ENCODE data around the gene SEPTIN6. TPM values are rescaled to one million over a fixed set of nuclear protein-coding genes. Genes with fewer than 3 reads are reported as not detected.
A peak's percentile ranks its signal among the peaks of the same experiment; 100 is the strongest.
"Not testable (repeated sequence)": the region's sequence is repeated elsewhere in the genome, so short reads cannot be mapped to it uniquely, and the experiment has no call there.

The SEPTIN6 gene
- total RNA-seq, 2 donors from 2014 or later, result 171 to 204 TPM

DNA sequence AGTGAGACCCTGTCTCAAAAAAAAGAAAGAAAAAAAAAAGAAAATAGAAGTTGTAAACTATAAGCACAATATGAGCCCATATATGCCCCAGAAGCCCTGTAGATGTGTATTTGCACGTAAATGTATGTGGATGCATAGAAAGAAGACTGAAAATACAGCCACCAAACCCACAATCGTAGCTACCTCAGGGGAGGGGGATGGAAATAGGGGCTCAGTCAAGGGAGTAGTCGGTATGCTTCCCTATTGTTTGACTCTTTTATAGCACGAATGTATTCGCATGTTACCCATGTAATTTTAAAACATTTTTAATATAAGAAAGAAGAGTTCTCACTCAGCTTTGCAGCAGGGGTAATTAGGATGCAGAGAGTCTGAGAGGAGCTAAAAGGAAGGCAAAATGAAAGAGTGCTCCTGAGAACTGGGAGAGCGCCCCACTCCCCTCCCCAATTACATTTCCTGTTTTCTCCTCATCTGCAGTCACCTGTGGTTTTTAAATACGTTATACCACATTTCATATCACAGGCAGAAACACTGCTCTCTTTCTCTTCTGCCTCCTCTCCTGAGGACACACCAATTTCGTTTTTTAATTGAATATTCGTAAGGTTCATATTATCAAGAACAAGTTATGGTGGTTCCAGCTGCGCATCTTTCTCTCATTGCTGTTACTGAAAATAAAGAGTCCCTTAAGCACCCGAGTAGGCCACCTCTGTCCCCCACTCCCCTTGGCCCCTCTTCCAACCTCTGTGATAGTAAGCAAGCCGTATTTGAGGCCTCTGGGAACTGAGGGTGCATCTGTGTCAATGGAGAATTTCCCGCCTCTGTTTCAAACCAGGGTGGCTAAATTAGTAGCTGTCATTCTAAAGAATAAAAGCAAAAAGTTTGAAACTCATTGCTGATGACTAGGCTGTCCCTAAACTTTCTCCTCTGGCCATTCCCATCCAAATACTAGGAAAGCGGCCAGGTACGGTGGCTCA lies 10.7 kb downstream of the SEPTIN6 start:
- H3K9me3 Mint-ChIP-seq, result no peaks in the 10 kb centered on the region
- H3K27ac Mint-ChIP-seq, result peak overlapping the region; percentile 90
- H3K4me1 Mint-ChIP-seq, result peaks cover 15% of the 10 kb centered on the region
- peak; percentile 51 for ATAC-seq (replicated peaks)
- no peaks in the 10 kb centered on the region for H3K27me3 Mint-ChIP-seq
- peaks cover 75% of the 10 kb centered on the region for H3K36me3 Mint-ChIP-seq (ENCODE audit: low read depth)
- H3K4me3 Mint-ChIP-seq, result peak overlapping the region; percentile 88

DNA sequence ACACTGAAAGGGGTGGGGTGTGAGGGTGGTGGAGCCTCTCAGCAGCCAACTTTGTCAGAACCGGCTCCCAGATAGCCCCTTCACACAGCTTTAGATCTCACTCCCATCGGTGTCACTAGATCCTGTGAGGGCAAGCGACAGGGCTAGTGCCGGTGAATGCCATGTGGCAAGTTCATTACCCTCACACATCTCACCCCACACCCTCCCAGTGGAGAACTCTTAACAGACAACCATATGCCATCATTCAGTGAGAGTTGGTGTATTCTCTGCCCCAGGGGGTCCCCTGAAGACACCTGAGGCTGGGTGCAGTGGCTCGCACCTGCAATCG lies 15.3 kb downstream of the SEPTIN6 start:
- H3K4me1 Mint-ChIP-seq, result peaks cover 16% of the 10 kb centered on the region
- H3K27me3 Mint-ChIP-seq, result no peaks in the 10 kb centered on the region
- H3K27ac Mint-ChIP-seq, result peak overlapping the region; percentile 84
- H3K9me3 Mint-ChIP-seq, result no peaks in the 10 kb centered on the region
- no peak for ATAC-seq (replicated peaks)
- peak overlapping the region; percentile 88 for H3K4me3 Mint-ChIP-seq
- peaks cover 68% of the 10 kb centered on the region for H3K36me3 Mint-ChIP-seq (ENCODE audit: low read depth)

- H3K9me3 Mint-ChIP-seq, result no peaks in the 10 kb centered on the region
- ATAC-seq (replicated peaks), result no peak
- peaks cover 73% of the 10 kb centered on the region for H3K36me3 Mint-ChIP-seq (ENCODE audit: low read depth)
- H3K4me3 Mint-ChIP-seq, result peak overlapping the region; percentile 88
- peaks cover 16% of the 10 kb centered on the region for H3K4me1 Mint-ChIP-seq
- H3K27ac Mint-ChIP-seq, result peak overlapping the region; percentile 84
- H3K27me3 Mint-ChIP-seq, result no peaks in the 10 kb centered on the region
These were observed 15.9 kb downstream of the SEPTIN6 start for GRCh38 chrX:119676949-119677653.

DNA sequence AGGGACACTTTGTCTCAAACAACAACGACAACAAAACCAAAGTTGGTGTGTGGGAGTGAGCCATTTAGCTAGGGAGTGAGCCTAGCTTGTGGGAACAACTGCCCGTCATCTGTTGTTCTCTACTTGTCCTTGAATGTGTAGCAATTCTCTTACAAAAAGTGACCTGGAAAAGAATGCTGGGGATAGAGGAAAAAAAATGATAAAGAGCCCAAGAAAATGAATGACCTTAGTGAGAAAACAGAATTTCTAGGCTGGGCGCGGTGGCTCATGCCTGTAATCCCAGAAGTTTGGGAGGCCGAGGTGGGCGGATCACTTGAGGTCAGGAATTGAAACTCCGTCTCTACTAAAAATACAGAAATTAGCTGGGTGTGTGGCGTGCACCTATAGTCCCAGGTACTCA lies 19.6 kb downstream of the SEPTIN6 start:
- H3K4me1 Mint-ChIP-seq, result peaks cover 4% of the 10 kb centered on the region
- no peaks in the 10 kb centered on the region for H3K9me3 Mint-ChIP-seq
- ATAC-seq (replicated peaks), result no peak
- H3K36me3 Mint-ChIP-seq (ENCODE audit: low read depth), result peaks cover 85% of the 10 kb centered on the region
- no peaks in the 10 kb centered on the region for H3K27me3 Mint-ChIP-seq
- H3K27ac Mint-ChIP-seq, result no peak overlapping the region
- no peak overlapping the region for H3K4me3 Mint-ChIP-seq

GRCh38 chrX:119672426-119672825 lies 20.5 kb downstream of the SEPTIN6 start:
- ATAC-seq (replicated peaks), result no peak
- Mint-ChIP-seq H3K27ac (no peak overlapping the region), H3K4me1 (peaks cover 4% of the 10 kb centered on the region), H3K27me3 (no peaks in the 10 kb centered on the region), H3K9me3 (no peaks in the 10 kb centered on the region), H3K4me3 (no peak overlapping the region), H3K36me3 (ENCODE audit: low read depth) (peaks cover 84% of the 10 kb centered on the region)

DNA sequence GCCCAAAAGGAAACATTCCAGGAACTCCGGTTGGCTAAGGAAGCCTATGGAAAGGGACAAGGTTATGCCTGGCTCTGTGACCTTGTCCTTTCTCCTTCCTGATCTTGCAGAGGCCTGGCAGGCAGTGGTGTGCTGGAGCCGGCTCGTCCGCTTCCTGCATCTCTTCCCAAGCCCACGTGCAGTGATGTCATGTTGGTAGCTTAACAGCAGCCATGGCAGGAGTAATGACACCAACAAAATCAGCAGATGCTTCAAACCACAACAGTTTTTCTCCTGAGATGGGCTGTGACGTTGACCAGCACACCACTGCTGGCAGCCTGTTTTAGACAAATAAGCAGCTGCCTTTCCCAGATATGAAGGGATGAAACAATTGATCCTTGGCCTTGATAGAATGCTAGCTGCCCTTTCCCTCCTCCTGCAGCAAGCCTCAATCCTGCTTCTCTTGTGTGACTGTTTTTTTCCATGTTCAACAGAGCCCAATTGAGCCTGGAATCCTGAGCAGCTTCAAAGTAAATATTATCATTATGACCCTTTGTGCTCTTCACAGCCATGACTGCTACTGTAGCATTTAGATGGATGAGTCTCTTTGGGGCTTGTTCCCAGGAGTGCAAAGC lies 23.4 kb downstream of the SEPTIN6 start:
- Mint-ChIP-seq H3K27me3 (no peaks in the 10 kb centered on the region), H3K36me3 (ENCODE audit: low read depth) (peaks cover 94% of the 10 kb centered on the region), H3K4me3 (no peak overlapping the region), H3K9me3 (no peaks in the 10 kb centered on the region), H3K27ac (no peak overlapping the region), H3K4me1 (no peaks in the 10 kb centered on the region)
- ATAC-seq (replicated peaks), result no peak

- H3K4me1 Mint-ChIP-seq, result peaks cover 6% of the 10 kb centered on the region
- no peak overlapping the region for H3K4me3 Mint-ChIP-seq
- no peak overlapping the region for H3K27ac Mint-ChIP-seq
- ATAC-seq (replicated peaks), result no peak
- peaks cover 92% of the 10 kb centered on the region for H3K36me3 Mint-ChIP-seq (ENCODE audit: low read depth)
- H3K27me3 Mint-ChIP-seq, result no peaks in the 10 kb centered on the region
- no peaks in the 10 kb centered on the region for H3K9me3 Mint-ChIP-seq
These were observed 25.7 kb downstream of the SEPTIN6 start for GRCh38 chrX:119667111-119667878.

- H3K27ac Mint-ChIP-seq; H3K27me3 Mint-ChIP-seq; H3K4me3 Mint-ChIP-seq; ATAC-seq (replicated peaks); H3K9me3 Mint-ChIP-seq: not testable (repeated sequence)
- Mint-ChIP-seq H3K36me3 (ENCODE audit: low read depth) (peaks cover 92% of the 10 kb centered on the region), H3K4me1 (peaks cover 12% of the 10 kb centered on the region)
These were observed 28.1 kb downstream of the SEPTIN6 start for GRCh38 chrX:119664877-119665276.

GRCh38 chrX:119661486-119661885 lies 31.5 kb downstream of the SEPTIN6 start:
- Mint-ChIP-seq H3K27ac (peak overlapping the region; percentile 79), H3K4me3 (no peak overlapping the region), H3K9me3 (no peaks in the 10 kb centered on the region), H3K36me3 (ENCODE audit: low read depth) (peaks cover 92% of the 10 kb centered on the region), H3K4me1 (peaks cover 24% of the 10 kb centered on the region), H3K27me3 (no peaks in the 10 kb centered on the region)
- ATAC-seq (replicated peaks), result no peak

- H3K27ac Mint-ChIP-seq, result peak overlapping the region; percentile 87
- ATAC-seq (replicated peaks), result no peak
- H3K27me3 Mint-ChIP-seq, result no peaks in the 10 kb centered on the region
- peaks cover 92% of the 10 kb centered on the region for H3K36me3 Mint-ChIP-seq (ENCODE audit: low read depth)
- H3K4me3 Mint-ChIP-seq, result peak overlapping the region; percentile 41
- peaks cover 33% of the 10 kb centered on the region for H3K4me1 Mint-ChIP-seq
- H3K9me3 Mint-ChIP-seq, result no peaks in the 10 kb centered on the region
These were observed 33.4 kb downstream of the SEPTIN6 start for GRCh38 chrX:119659522-119659921.

GRCh38 chrX:119655125-119655524 lies 37.8 kb downstream of the SEPTIN6 start:
- H3K27me3 Mint-ChIP-seq, result no peaks in the 10 kb centered on the region
- H3K4me1 Mint-ChIP-seq, result peaks cover 30% of the 10 kb centered on the region
- peak; percentile 97 for ATAC-seq (replicated peaks)
- peak overlapping the region; percentile 85 for H3K27ac Mint-ChIP-seq
- H3K4me3 Mint-ChIP-seq, result peak overlapping the region; percentile 69
- H3K36me3 Mint-ChIP-seq (ENCODE audit: low read depth), result peaks cover 91% of the 10 kb centered on the region
- no peaks in the 10 kb centered on the region for H3K9me3 Mint-ChIP-seq

DNA sequence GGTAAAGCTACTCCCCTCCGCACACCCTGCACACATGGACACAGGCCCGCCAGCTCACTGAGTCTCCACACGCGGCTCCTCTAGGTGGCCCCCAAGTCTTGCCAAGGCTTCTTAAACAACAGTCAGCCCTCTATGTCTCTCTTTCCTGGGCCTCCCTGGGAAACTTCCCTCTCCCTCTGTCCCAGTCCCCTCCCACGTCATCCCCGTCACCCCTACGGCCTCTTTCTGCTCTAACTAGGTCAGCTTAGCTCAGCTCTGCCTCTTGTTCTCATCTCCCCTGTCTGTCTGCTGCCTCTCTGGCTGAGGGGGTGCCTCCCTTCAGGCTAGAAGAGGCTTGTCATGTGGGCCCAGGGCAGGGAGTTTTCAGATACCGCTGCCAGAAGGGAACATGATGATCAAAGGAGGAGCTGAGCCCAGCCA lies 38.8 kb downstream of the SEPTIN6 start:
- no peaks in the 10 kb centered on the region for H3K9me3 Mint-ChIP-seq
- H3K36me3 Mint-ChIP-seq (ENCODE audit: low read depth), result peaks cover 91% of the 10 kb centered on the region
- H3K27me3 Mint-ChIP-seq, result no peaks in the 10 kb centered on the region
- peak overlapping the region; percentile 68 for H3K27ac Mint-ChIP-seq
- peak overlapping the region; percentile 27 for H3K4me3 Mint-ChIP-seq
- peaks cover 30% of the 10 kb centered on the region for H3K4me1 Mint-ChIP-seq
- ATAC-seq (replicated peaks), result no peak

GRCh38 chrX:119648421-119648775 lies 44.6 kb downstream of the SEPTIN6 start:
- peak overlapping the region; percentile 72 for H3K4me3 Mint-ChIP-seq
- H3K4me1 Mint-ChIP-seq, result peaks cover 14% of the 10 kb centered on the region
- peaks cover 88% of the 10 kb centered on the region for H3K36me3 Mint-ChIP-seq (ENCODE audit: low read depth)
- no peaks in the 10 kb centered on the region for H3K9me3 Mint-ChIP-seq
- H3K27me3 Mint-ChIP-seq, result no peaks in the 10 kb centered on the region
- peak overlapping the region; percentile 95 for H3K27ac Mint-ChIP-seq
- ATAC-seq (replicated peaks), result peak; percentile 12

Measured in activated T-helper 17 cell treated with anti-CD3 and anti-CD28 coated beads, Interleukin-2, amount 50 U/mL, for 72 hours (primary cell).